Measurements from ENCODE around the gene CCDC69.
"Not testable (repeated sequence)": the region's sequence is repeated elsewhere in the genome, so short reads cannot be mapped to it uniquely, and the experiment has no call there.

CCDC69 gene

GRCh38 chr5:151186052-151186451, 37.8 kb downstream of the CCDC69 start:
- no peak for DNase-seq

- DNase-seq: no peak
These were observed 39.4 kb downstream of the CCDC69 start for GRCh38 chr5:151184316-151185042.

GRCh38 chr5:151183456-151184245, 40.2 kb downstream of the CCDC69 start:
- no peak for DNase-seq

- no peak for DNase-seq
These were observed 40.9 kb downstream of the CCDC69 start for GRCh38 chr5:151182976-151183375.

GRCh38 chr5:151182524-151182900, 41.4 kb downstream of the CCDC69 start:
- no peak for DNase-seq

- no peak for DNase-seq
These were observed 41.9 kb downstream of the CCDC69 start for GRCh38 chr5:151181818-151182523.

- DNase-seq: no peak
These were observed 43.6 kb downstream of the CCDC69 start for GRCh38 chr5:151180291-151180690.

GRCh38 chr5:151179489-151179840, 44.4 kb downstream of the CCDC69 start:
- DNase-seq: no peak

- no peak for DNase-seq
These were observed 45.0 kb downstream of the CCDC69 start for GRCh38 chr5:151178777-151179488.

- no peak for DNase-seq
These were observed 45.5 kb downstream of the CCDC69 start for GRCh38 chr5:151178372-151178771.

- DNase-seq: not testable (repeated sequence)
These were observed 47.6 kb downstream of the CCDC69 start for GRCh38 chr5:151176268-151176667.

GRCh38 chr5:151174612-151175101, 49.2 kb downstream of the CCDC69 start:
- DNase-seq: peak; percentile 80

GRCh38 chr5:151173711-151174611, 49.9 kb downstream of the CCDC69 start:
- DNase-seq: no peak

- DNase-seq: no peak
These were observed 52.4 kb downstream of the CCDC69 start for GRCh38 chr5:151171529-151171928.

GRCh38 chr5:151168602-151169344, 55.1 kb downstream of the CCDC69 start:
- no peak for DNase-seq

- no peak for DNase-seq
These were observed 56.9 kb downstream of the CCDC69 start for GRCh38 chr5:151167022-151167421.

- peak; percentile 19 for DNase-seq
These were observed 59.1 kb downstream of the CCDC69 start for GRCh38 chr5:151164687-151165392.

- no peak for DNase-seq
These were observed 61.1 kb downstream of the CCDC69 start for GRCh38 chr5:151162776-151163175.

- no peak for DNase-seq
These were observed 64.1 kb downstream of the CCDC69 start for GRCh38 chr5:151159649-151160373.

- peak; percentile 27 for DNase-seq
These were observed 65.6 kb downstream of the CCDC69 start for GRCh38 chr5:151158287-151158661.
